DMS79 (cell line): ENCODE results near the gene CXCL3.
A peak's percentile ranks its signal among the peaks of the same experiment; 100 is the strongest.

Source experiments
- DNase-seq: peaks from one replicate; lab custom pipeline; 2025; lab: John Stamatoyannopoulos, UW

CXCL3 gene

DNA sequence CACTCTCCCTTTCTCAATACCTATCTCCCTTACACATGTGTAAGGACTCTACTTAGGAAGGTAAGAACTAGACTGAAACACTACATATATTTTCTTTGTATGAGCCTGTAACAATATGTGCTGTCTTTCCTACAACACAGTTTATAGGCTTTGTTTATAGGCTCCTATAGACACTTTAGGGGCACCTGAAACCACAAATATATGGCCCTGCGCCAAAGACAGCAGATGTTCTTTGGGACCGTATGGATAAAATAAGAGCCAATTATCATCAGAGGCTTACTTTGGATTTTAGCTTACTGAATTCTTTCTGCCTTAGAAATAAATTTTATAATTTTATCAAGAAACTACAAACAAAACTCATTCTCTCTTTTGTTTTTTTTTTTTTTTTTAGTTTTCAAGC lies 16.6 kb upstream of the CXCL3 start:
- peak; percentile 73 for DNase-seq

DNA sequence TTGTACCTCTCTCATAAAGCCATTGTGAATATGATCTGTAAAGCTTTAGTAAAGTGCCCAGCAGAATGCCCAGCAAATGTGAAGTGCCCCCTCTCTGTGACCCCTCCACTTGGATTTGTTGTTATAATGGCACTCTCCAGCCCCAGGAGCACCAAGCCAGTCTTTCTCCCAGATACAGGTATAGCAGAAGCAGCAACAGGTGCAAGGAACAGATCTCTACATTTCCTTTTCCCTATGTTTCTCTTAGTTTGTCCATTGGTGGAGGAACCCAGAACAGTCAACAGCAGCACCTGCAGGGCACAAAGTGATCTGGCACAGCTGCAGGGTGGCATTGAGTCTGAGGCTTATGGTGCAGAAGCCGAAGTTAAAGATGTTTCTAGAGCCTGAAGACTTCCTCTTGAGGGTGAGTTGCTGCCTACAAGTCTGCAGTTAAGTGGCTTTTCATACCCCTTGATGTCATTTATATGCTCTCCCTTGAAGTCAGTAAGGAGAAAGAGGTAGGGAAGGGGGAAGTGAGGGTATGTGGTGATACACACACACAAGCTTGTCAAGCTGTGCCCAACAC lies 16.1 kb upstream of the CXCL3 start:
- peak; percentile 94 for DNase-seq

DNA sequence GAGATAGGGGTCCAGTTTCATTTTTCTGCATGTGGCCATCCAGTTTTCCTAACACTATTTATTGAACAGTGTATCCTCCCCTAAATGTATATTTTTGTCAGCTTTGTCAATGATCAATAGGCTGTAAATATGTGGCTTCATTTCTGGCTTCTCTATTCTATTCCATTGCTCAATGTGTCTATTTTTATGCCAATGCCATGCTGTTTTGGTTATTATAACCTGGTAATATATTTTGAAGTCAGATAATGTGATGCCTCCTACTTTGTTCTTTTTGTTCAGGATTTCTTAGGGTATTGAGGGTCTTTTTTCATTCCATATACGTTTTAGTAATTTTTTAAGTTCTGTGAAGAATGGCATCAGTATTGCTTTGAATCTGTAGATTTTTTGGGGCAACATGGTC lies 8.7 kb upstream of the CXCL3 start:
- no peak for DNase-seq

DNA sequence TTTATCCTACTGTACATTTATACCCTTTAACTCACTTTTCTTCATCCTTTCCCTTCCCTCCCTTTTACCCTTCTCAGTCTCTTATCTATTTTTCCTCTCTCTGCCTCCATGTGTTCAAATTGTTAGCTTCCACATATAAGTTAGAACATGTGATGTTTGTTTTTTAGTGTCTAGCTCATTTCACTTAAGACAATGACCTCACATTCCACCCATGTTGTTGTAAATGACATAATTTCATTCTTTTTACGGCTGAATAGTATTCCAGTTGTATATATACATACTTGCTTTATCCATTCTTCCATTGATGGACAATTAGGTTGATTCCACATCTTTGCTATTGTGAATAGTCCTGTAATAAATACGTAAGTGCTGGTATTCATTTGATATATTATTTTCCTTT lies 7.3 kb upstream of the CXCL3 start:
- no peak for DNase-seq

DNA sequence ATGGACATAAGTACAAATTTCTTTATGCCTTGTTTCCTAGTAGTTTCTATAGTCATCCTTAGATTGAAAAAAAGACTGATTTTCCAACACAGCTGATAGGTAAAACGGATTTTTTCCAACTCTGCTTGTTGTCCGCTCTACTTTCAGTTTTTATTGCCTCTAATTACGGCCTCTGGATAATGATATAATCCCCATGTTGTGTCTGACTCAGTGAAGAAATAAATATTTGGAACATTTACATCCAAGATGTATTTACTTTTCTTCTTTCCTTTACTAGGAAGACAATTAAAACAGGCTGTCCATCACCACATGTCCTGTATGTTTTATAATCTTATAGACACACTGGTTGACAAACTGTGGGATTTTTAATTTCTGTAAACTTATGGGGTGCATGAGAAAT lies 6.8 kb upstream of the CXCL3 start:
- no peak for DNase-seq

DNA sequence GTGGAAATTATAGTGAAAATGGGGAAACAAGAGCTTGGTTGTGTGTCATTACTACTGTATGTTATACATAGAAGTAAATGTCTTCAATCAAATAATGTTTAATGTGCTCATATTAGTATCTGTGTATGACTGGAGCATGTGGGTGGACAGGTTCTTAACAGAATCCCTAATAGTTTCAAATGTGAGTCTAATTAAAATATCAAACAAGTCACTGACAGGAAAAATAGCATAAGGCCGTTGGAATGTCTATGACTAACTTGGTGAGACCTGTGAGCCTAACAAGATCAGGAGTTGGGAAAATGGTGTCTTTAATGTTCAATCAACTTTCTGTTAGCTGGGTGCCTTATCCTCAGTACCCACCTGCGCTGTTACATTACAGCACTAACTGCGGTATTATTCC lies 6.2 kb upstream of the CXCL3 start:
- DNase-seq = no peak

DNA sequence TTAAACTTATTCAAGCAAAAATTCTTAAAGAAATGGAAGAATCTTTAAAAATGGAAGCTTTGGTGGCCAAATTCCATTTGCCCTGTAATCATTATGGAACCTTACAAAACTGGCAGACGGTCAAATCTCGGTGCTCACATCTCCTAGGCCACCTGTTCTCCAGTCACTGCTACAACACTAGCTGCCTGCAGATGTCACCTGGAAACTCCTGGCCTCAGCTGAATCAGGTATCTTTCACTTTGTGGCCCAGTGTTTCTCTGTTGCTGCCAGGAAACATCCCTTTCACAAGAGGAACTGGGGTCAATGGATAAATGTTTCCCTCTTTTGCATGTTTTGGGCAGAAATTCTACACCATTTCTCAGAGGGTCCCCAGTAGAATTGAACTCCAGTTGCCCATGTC lies 4.2 kb upstream of the CXCL3 start:
- DNase-seq = no peak

DNA sequence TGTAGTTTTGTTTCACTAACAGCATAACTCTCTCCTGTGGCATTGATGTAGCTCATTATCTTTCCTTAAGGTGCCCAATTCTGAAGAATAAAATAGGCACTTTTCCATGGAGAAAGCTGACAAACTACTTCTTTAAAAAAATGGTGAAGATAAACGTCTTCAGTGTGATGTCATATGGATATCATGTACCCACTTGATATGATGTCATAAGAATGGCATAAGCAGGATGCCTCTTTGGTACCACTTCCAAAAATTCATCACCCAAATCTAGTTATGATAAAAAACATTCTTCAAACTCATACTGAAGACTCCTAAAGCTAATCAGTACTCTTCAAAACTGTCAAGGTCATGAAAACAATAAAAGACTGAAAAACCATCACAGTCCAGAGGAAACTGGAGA lies 2.9 kb upstream of the CXCL3 start:
- DNase-seq = no peak

DNA sequence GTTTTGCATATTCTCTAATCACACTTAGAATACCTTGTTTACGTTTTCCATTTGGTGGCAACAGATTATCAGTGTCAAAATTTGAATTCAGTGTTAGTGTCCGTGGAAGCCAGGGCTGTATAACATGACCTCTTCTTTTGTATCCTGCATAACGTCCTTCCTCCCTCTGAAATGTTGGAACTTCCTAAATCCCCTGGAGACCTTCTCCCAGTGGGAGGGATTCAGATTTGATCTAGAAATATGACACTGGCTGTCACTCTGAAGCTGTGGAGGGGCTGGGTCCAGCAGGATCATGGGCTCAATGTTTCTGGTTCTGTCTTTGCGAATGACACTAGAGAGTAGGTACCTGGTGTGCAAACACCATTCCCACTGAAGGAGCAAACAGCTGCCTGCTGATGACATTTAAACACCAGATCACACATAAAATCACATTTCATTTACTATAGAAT lies 850 bp upstream of the CXCL3 start:
- DNase-seq = no peak

DNA sequence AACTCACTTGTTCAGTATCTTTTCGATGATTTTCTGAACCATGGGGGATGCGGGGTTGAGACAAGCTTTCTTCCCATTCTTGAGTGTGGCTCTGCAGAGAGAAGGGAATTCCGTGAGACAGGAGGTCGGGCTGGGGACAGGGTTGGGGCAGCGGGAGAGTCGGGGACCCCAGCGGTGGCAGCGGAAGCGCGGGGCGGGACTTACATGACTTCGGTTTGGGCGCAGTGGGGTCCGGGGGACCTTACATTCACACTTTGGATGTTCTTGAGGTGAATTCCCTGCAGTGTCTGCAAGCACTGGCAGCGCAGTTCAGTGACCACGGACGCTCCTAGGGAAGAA lies 434 bp downstream of the CXCL3 start:
- no peak for DNase-seq

DNA sequence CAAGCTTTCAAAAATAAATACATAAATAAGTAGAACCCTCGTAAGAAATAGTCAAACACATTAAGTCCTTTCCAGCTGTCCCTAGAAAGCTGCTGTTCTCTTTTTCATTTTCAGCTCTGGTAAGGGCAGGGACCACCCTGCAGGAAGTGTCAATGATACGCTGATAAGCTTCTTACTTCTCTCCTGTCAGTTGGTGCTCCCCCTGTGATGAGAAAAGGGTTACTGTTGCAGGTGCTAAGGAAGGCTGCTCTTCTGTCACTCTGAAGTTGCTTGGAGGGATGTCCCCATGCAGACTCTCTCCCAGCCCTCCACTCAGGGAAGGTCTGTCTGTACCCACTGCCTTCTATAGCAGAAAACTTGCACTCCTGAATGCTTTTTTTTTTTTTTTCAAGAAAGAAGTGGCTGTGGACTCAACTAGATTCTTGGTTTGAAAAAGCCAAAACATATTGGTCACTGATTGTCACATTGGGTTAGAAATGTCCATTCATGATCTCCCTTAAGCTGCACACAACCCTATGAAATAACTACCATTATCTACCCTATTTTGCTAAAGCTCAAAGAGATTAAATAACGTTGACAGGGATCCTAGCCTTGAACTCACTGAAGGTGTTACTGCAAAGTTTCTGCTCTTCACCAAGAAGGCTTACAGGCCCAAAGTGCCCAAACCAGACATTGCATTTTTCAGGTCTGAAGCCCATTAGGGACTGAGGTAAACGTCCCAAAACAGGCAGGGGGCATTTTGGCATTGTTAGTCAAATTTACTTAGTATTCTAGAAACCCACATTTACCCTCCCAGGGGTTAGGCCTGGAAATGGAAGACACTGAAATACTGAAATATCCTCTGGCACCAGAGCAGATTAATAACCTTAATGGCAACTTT lies 1.2 kb downstream of the CXCL3 start:
- no peak for DNase-seq

DNA sequence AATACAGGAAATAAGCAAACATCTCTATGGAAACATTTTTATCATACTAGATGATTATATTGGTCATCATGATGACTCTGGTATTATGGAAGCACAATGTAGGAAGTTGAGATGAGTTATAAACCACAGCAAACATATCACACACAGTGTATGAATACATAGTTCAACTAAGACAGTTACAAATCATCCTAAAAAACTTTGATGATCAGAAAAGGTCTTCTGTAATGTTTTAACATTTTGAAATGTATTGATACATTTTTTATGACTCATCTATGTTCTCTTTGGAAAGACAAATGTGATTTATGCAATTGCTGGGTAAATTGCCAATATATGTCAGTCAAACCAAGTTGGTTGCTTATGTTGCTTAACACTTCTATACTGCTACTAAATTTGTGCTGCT lies 4.8 kb downstream of the CXCL3 start:
- no peak for DNase-seq

DNA sequence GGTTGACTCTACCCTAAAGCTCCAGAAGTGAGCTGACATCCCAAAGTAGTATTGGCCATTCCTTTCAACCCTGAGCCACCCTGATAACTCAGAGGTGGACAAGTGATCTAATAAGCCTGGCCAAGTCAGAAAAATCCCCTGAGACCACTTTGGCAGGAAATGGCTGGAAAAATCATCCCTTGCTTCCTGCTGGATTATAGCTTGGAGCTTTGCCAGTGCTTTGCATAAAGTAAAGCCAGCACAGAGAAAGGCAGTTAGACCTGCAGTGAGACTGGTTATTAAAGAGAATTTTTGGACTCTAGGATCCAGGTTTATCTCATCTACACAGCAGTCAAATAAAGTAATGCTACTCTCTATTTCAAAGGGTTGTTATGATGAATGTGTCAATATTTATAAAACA lies 6.4 kb downstream of the CXCL3 start:
- DNase-seq = no peak

DNA sequence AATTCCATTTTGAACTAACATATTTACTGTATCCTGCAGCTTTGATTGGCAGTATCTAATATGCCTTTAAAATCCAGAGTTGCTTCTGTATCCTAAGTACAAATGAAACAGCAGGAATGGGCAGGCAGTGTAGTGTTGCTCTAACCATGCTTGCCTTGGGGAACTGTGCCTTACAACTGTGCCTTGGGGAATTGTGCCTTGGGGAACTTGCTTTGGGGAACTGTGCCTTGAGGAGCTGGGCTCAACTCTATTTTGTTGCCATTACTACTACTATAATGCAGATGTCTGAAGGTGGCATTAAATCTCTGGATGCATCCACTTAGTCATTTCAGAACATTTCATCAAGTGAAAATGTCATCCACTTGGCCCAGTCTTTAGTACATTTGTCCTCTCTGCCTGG lies 6.9 kb downstream of the CXCL3 start:
- DNase-seq = no peak

DNA sequence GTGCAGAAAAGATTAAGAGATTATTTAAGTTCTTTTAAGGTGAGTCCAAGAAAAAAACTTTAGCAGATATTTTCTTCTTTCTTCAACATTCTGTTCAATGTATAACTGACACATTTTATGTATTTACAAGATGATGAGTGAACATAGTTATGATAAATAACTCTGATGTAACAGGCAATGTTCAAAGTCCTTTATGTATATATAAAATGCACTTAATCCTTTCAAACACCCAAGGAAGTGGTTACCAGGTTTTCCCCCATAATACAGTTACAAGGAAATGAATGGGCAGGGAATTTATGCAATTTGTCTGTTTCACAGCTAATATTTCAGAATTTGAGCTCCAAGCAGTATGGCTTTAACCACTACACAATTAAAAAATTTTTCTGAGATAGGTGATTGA lies 8.2 kb downstream of the CXCL3 start:
- no peak for DNase-seq

DNA sequence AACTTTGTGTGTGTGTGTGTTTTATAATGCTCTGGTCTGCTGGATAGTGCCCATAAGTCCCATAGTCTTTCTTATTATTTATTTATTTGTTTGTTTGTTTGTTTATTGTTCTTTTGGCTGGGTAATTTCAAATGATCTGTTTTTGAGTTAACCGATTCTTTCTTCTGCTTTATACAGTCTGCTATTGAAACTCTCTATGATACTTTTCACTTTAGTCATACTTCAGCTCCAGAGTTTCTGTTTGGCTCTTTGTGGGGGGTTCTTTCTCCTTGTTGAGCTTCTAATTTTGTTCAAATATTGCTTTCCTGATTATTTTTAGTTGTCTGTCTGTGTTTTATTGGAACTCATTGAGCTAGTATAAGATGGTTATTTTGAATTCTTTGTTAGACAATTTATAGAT lies 10.0 kb downstream of the CXCL3 start:
- DNase-seq = no peak

DNA sequence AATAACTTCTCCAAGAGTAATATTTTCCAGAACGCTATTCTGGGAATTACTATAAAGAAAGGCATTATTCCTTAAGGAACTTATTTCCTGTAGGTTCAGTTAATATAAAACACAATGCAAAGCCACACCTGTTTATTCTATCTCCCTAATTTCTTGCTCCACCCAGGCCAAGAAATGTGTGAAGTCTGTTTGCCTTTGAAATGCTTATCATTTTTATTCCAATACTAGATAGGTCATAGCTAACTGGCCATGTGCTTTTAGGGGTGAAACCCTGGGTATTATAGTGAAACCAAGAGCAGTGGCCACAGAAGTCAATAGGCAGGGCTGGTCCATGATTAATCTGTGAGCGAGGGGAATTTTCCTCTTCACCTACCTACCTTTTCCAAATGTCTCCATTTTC lies 14.8 kb downstream of the CXCL3 start:
- DNase-seq = no peak

DNA sequence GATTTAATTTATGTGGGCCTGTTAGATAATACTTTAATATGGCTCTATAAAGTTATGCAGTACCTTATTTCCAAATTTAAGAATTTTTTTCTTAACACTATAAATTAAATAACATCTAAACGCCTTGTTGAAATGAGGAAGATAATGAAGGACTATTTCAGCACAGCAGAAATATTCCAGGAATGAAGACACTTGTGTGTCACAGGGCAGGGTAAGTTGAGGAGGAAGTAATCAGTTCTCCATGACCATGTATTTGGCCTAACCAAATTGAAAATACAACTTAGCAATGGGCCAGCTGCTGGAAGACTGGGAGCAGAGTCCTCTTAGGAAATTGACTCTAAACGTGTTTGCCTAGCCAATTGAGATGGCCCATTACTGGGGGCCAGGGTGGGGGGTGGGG lies 16.9 kb downstream of the CXCL3 start:
- no peak for DNase-seq

DNA sequence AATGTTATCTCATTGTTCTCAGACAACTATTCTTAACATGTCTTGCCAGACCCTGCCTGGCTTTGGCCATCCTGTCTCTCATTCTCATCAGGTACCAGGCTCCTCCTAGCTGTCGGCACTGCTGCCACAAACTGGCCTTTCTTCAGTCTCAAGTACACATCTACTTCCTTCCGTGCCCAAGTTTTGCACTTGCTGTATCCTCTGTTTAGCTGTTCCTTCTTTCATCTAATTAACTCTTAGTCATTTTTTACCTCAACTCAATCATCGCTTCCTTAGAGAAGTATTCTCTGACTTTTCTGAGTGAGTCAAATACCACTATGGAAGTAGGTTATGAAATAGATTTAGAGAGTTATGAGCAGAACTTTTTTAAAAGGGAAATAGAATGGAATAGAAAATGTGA lies 19.7 kb downstream of the CXCL3 start:
- DNase-seq = no peak

DNA sequence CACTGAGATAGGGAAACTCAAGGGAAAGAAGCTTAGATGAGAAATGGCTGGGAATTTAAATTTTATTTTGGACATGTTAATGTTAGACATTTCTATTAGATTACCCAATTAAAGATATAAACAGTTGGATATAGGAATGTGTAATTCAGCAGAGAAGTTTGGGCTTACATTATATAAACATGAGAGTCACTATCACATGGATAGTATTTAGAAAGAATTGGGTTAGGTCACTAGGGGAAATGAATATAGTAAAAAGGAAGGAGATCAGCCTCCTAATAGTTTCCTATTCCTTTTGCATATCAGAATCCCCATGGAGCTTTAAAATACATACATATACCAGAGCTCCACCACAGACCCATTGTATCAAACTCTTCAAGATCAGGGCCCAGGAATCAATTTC lies 20.4 kb downstream of the CXCL3 start:
- DNase-seq = no peak

DNA sequence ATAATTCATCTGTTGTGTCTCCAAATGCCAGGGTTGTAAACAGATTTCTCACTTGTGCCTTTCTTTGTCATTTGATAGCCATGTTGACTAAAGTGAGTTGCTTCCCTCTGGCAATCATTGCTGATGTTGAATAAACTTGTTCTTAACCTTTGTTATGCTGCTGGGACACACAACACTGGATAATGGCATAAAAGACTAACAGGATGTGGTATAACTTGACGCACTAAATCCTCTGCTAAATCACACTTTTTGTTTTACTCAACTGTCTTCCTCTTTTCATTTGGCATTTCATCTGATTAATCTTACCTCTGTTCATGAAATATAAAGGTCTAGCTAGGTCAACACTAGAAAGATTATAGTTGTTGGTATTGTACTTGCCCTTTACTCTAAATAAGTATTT lies 22.4 kb downstream of the CXCL3 start:
- no peak for DNase-seq

DNA sequence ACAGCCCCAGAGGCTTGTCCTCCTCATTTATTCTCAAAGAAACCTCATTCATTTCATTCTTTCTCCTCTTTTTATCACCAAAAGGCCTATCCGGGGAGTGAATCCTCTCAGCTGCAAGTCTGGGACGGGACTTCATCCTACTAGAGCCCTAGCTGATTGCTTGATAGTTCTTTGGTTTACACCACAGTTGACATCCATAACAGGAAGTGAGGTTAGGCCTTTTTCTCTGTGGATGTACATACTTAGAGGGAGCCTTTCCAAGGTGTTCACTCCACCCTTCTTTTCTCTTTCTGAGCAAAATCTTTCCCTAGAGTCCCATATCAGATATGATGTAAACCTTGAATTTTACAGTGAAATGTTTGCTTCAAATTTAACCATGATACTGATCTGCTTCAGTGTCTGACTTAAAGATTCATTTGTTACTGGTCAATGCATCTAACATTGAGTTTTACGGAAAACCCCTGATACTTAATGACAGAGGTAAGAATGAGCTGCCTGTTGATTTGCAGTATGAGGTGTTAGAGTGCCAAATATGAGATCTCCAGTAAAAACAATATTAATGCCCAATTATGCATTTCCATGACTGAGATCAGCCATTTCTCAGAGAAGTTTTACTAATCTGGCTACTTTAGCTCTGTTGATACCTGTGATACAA lies 23.2 kb downstream of the CXCL3 start:
- DNase-seq = no peak

DNA sequence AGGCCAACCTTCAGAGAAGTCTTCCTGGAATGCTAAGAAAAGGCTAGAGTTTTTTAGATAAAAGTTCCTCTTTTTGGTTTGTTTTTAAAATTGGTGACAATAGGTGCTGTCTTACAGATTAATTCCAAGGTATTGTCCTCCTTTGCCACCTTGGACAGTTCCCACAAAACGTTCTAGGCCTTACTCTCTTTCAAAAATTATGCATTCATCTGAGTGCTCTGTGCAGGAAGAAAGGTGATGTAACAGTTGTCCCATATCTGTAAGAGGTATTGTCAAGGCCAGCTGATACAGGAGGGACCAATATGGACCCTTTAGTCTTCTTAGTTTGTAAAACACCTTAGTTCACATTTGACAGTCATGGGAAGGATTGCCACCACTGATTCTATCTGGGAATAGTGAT lies 24.2 kb downstream of the CXCL3 start:
- no peak for DNase-seq

DNA sequence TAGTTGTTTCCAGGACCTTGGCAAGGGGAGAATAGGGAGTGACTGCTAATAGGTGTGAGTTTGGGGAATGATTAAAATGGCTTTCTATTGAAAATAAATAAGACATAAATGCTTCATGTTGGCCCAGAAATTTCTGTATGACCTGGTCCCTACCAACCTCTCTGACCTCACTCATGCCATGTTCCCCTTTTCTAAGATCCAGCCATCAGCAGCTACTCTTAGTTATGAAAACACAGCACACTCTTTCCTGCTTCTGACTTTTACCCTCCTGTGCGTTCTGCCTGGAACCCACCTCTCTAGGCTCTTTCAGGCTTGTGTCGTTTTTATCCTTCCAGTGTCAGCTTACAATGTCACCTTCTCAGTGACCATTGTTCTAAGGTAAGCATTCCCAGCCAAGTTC lies 25.2 kb downstream of the CXCL3 start:
- no peak for DNase-seq
